Measurements from ENCODE around the gene N4BP2L1. TPM values are rescaled to one million over a fixed set of nuclear protein-coding genes. Genes with fewer than 3 reads are reported as not detected.

Gene N4BP2L1
- total RNA-seq, 1 donor from 2014 or later: 10.2 TPM

DNA sequence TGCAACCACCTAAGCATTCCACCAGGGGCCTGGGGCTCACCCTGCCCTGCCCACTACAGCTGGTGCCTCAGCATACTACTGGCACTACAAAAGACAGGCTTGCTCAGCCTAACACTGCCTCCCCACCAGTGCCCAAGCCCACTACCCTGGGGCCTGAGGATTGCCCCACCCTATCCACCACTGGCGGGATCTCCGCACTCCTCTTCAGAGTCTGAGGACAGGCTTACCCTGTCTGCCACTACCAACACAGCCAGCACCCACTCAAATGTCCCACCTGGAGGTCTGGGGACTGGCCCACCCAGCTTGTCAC is 27.6 kb upstream of the N4BP2L1 start:
- peaks cover 34% of the 10 kb centered on the region for H3K9me3 Mint-ChIP-seq (ENCODE audit: unreplicated experiment)
- H3K4me1 Mint-ChIP-seq (ENCODE audit: unreplicated experiment): peaks cover 3% of the 10 kb centered on the region
- peaks cover 41% of the 10 kb centered on the region for H3K36me3 Mint-ChIP-seq (ENCODE audit: unreplicated experiment)
- no peak overlapping the region for H3K27ac Mint-ChIP-seq (ENCODE audit: unreplicated experiment)
- no peak overlapping the region for H3K4me3 Mint-ChIP-seq (ENCODE audit: unreplicated experiment)
- TF ChIP-seq, protein P1, sequence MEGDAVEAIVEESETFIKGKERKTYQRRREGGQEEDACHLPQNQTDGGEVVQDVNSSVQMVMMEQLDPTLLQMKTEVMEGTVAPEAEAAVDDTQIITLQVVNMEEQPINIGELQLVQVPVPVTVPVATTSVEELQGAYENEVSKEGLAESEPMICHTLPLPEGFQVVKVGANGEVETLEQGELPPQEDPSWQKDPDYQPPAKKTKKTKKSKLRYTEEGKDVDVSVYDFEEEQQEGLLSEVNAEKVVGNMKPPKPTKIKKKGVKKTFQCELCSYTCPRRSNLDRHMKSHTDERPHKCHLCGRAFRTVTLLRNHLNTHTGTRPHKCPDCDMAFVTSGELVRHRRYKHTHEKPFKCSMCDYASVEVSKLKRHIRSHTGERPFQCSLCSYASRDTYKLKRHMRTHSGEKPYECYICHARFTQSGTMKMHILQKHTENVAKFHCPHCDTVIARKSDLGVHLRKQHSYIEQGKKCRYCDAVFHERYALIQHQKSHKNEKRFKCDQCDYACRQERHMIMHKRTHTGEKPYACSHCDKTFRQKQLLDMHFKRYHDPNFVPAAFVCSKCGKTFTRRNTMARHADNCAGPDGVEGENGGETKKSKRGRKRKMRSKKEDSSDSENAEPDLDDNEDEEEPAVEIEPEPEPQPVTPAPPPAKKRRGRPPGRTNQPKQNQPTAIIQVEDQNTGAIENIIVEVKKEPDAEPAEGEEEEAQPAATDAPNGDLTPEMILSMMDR (IDR thresholded peaks at IDR 0.05): no peak
- H3K27me3 Mint-ChIP-seq (ENCODE audit: unreplicated experiment): no peaks in the 10 kb centered on the region
- DNase-seq (ENCODE audit: extremely low spot score, unreplicated experiment): no peak

DNA sequence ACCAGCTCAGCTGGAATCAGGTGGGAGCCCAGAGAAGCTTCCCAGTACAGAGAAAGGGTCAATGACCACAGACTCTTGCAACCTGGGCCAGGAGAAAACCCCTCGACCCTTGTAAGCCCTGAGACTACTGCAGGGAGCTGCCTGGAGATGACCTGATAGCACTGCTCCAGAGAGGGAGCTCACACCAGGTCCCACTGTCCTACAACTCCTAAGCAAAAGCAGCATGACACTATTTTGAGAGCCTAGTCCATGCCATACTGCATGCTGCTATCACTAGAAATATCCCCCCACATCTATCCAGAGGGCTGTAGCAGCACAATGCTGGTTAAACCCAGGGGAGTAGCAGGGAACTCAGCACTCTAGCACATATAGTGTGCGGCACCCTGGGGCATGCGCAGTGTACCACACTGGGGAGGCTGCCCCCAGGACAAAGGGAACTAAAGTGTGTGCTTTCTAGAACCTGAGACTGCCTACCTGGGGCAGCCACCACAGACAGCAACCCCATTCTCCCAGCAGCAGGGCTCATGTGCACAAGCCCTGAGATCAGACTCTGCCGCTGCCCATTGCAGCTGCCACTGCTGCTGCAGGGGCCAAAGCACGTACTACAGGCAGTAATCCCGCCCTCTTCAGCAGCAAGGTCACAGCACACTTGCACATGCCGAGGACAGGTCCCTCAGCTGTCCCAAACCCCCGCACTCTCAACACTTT is 27.1 kb upstream of the N4BP2L1 start:
- Mint-ChIP-seq H3K27me3 (ENCODE audit: unreplicated experiment) (no peaks in the 10 kb centered on the region), H3K9me3 (ENCODE audit: unreplicated experiment) (peaks cover 30% of the 10 kb centered on the region), H3K27ac (ENCODE audit: unreplicated experiment) (no peak overlapping the region), H3K4me1 (ENCODE audit: unreplicated experiment) (peaks cover 3% of the 10 kb centered on the region), H3K4me3 (ENCODE audit: unreplicated experiment) (no peak overlapping the region), H3K36me3 (ENCODE audit: unreplicated experiment) (peaks cover 37% of the 10 kb centered on the region)
- no peak for DNase-seq (ENCODE audit: extremely low spot score, unreplicated experiment)
- TF ChIP-seq, protein P1 (IDR thresholded peaks at IDR 0.05): no peak

DNA sequence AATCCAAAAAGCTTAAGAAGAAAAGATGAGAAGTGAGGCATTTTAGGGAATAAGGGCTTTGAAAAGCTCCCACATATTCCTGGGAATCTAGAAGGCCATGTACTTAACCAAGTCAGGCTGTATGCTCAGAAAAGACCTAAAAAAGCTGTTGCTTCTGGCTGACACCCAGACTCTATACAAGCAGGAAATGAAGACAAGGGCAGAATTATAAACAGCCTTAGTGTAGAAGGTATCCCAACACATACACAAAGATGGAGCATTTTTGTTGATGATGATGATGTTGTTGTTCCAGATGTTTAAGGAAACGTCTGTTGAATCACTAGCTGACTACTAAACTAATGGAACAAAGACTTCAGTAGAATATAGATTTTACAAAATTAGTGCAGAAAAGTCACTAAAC is 26.1 kb upstream of the N4BP2L1 start:
- TF ChIP-seq, protein P1 (IDR thresholded peaks at IDR 0.05): no peak
- H3K9me3 Mint-ChIP-seq (ENCODE audit: unreplicated experiment): peaks cover 21% of the 10 kb centered on the region
- no peaks in the 10 kb centered on the region for H3K27me3 Mint-ChIP-seq (ENCODE audit: unreplicated experiment)
- no peak overlapping the region for H3K27ac Mint-ChIP-seq (ENCODE audit: unreplicated experiment)
- H3K4me3 Mint-ChIP-seq (ENCODE audit: unreplicated experiment): no peak overlapping the region
- H3K36me3 Mint-ChIP-seq (ENCODE audit: unreplicated experiment): peaks cover 33% of the 10 kb centered on the region
- DNase-seq (ENCODE audit: extremely low spot score, unreplicated experiment): no peak
- peaks cover 3% of the 10 kb centered on the region for H3K4me1 Mint-ChIP-seq (ENCODE audit: unreplicated experiment)

DNA sequence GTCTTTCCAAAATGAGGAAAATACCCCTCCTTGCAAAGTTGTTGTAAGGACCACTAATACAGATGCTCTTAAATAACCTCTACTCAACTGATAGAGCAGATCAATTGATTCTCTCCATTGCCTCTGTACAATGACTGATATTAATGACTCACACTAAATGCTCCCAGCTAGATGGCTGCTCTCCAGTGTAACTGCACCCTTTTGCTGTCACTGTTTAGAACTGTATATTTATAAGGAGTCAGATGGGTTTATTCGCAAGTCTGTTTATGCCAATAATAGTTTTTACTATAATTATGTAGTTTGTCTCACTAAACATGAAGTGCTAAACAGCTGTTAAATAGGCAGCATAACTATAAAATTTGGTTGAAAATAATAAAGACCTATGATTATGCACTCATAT is 21.0 kb upstream of the N4BP2L1 start:
- H3K27me3 Mint-ChIP-seq (ENCODE audit: unreplicated experiment): no peaks in the 10 kb centered on the region
- peaks cover 1% of the 10 kb centered on the region for H3K4me1 Mint-ChIP-seq (ENCODE audit: unreplicated experiment)
- TF ChIP-seq, protein P1 (IDR thresholded peaks at IDR 0.05): no peak
- H3K4me3 Mint-ChIP-seq (ENCODE audit: unreplicated experiment): no peak overlapping the region
- H3K27ac Mint-ChIP-seq (ENCODE audit: unreplicated experiment): no peak overlapping the region
- H3K9me3 Mint-ChIP-seq (ENCODE audit: unreplicated experiment): no peaks in the 10 kb centered on the region
- H3K36me3 Mint-ChIP-seq (ENCODE audit: unreplicated experiment): peaks cover 14% of the 10 kb centered on the region
- DNase-seq (ENCODE audit: extremely low spot score, unreplicated experiment): no peak

DNA sequence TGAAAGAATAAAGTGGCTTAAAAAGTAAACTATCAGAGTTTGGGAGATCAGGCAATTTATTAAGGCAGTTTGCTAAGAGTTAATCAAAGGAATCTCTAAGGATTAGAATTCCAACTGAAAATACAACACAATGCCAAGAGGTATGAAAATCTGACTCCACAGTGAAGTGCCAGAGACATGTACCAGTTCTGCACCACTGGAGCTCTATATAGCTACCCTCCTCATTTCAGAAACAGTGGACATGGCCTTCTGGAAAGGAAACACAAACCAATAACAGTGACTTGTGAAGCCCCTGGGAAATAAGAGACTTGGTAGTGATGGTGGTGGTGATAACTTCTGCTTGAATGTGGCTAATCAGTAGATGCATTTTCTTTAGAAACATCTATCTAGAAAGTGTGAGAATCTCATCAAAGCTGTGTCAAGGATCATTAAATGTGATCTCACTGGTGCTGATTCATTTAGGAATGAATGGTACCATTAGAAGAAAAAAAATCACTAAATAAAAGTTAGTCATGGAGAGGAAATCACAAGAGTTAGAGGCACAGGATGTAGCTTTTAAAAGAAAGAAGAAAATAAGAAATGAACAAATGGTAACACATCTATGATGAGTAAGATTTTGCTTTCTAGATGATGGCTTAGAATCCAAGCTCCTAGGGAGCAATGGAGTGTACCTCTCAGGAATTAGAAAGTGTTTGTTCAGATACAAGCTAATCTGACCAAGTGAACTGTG is 20.1 kb upstream of the N4BP2L1 start:
- Mint-ChIP-seq H3K4me1 (ENCODE audit: unreplicated experiment) (no peaks in the 10 kb centered on the region), H3K4me3 (ENCODE audit: unreplicated experiment) (no peak overlapping the region), H3K27ac (ENCODE audit: unreplicated experiment) (no peak overlapping the region), H3K27me3 (ENCODE audit: unreplicated experiment) (no peaks in the 10 kb centered on the region), H3K36me3 (ENCODE audit: unreplicated experiment) (peaks cover 22% of the 10 kb centered on the region), H3K9me3 (ENCODE audit: unreplicated experiment) (no peaks in the 10 kb centered on the region)
- no peak for DNase-seq (ENCODE audit: extremely low spot score, unreplicated experiment)
- TF ChIP-seq, protein P1 (IDR thresholded peaks at IDR 0.05): no peak
